Stimulated activated CD8-positive, alpha-beta memory T cell treated with anti-CD3 and anti-CD28 coated beads, Interleukin-4, amount 100 ng/mL, for 4 hours (primary cell): ENCODE measurements around the gene C14orf132.

ENCODE experiments used
- DNase-seq, 2 donors: peaks; one replicate each; pipeline ENCODE4 v3.0.0-alpha.2; 2020; ENCODE audit warnings: low read depth in 2 of 2, low spot score in 1 of 2

The C14orf132 gene

GRCh38 chr14:96117960-96118359 lies 78.8 kb downstream of the C14orf132 start:
- no peak for DNase-seq

- no peak for DNase-seq
These were observed 79.2 kb downstream of the C14orf132 start for GRCh38 chr14:96118391-96118790.

- no peak for DNase-seq
These were observed 80.8 kb downstream of the C14orf132 start for GRCh38 chr14:96119947-96120346.

GRCh38 chr14:96120392-96120791 lies 81.2 kb downstream of the C14orf132 start:
- DNase-seq = no peak

GRCh38 chr14:96120941-96121340 lies 81.8 kb downstream of the C14orf132 start:
- DNase-seq = no peak

GRCh38 chr14:96121660-96122395 lies 82.7 kb downstream of the C14orf132 start:
- DNase-seq = no peak

GRCh38 chr14:96122496-96122895 lies 83.3 kb downstream of the C14orf132 start:
- DNase-seq = no peak

- DNase-seq = no peak
These were observed 86.4 kb downstream of the C14orf132 start for GRCh38 chr14:96125536-96125935.

GRCh38 chr14:96126339-96126782 lies 87.2 kb downstream of the C14orf132 start:
- DNase-seq = no peak

GRCh38 chr14:96126783-96127271 lies 87.7 kb downstream of the C14orf132 start:
- DNase-seq = no peak

- DNase-seq = no peak
These were observed 90.1 kb downstream of the C14orf132 start for GRCh38 chr14:96129128-96129736.

- DNase-seq = no peak
These were observed 91.2 kb downstream of the C14orf132 start for GRCh38 chr14:96130391-96130790.

GRCh38 chr14:96130854-96131253 lies 91.7 kb downstream of the C14orf132 start:
- no peak for DNase-seq

GRCh38 chr14:96131836-96132235 lies 92.7 kb downstream of the C14orf132 start:
- no peak for DNase-seq

GRCh38 chr14:96134508-96134907 lies 95.3 kb downstream of the C14orf132 start:
- no peak for DNase-seq

- DNase-seq = no peak
These were observed 96.1 kb downstream of the C14orf132 start for GRCh38 chr14:96135285-96135684.

- DNase-seq = no peak
These were observed 97.3 kb downstream of the C14orf132 start for GRCh38 chr14:96136371-96137005.

GRCh38 chr14:96138241-96138640 lies 99.1 kb downstream of the C14orf132 start:
- no peak for DNase-seq

- DNase-seq = no peak
These were observed 100.0 kb downstream of the C14orf132 start for GRCh38 chr14:96139169-96139568.

GRCh38 chr14:96139879-96140278 lies 100.7 kb downstream of the C14orf132 start:
- no peak for DNase-seq

- DNase-seq = no peak
These were observed 101.8 kb downstream of the C14orf132 start for GRCh38 chr14:96140952-96141351.
